Calu3 (cell line): Measurements from ENCODE around the gene FDXR. TPM values are rescaled to one million over a fixed set of nuclear protein-coding genes. Genes with fewer than 3 reads are reported as not detected.

Experiments
- BruUV-seq: library from RNA; stranded (reverse); fragments of 400-500 nt; replicated peaks from 2 replicates; lab custom pipeline; 2021; lab: Mats Ljungman, UMichigan
- CTCF ChIA-PET: fragments of 300-600 bp; sonication (Branson Sonifier 250); formaldehyde crosslinking; loops from one replicate; lab custom pipeline; 2022; ENCODE audit warnings: antibody characterized with exemption; lab: Charles Lee
- DNase-seq: peaks from one replicate; pipeline ENCODE4 v3.0.0; 2022
- H3K27ac Mint-ChIP-seq: one replicate; pipeline ENCODE4 v1.8.0; 2022; ENCODE audit warnings: mixed read lengths; ENCODE audit not compliant: unreplicated experiment
- H3K27me3 Mint-ChIP-seq: one replicate; pipeline ENCODE4 v1.8.0; 2022; ENCODE audit warnings: mixed read lengths; ENCODE audit not compliant: unreplicated experiment
- H3K36me3 Mint-ChIP-seq: one replicate; pipeline ENCODE4 v1.8.0; 2022; ENCODE audit warnings: mild to moderate bottlenecking, moderate library complexity, mixed read lengths; ENCODE audit not compliant: insufficient read depth, unreplicated experiment
- H3K4me1 Mint-ChIP-seq: one replicate; pipeline ENCODE4 v1.8.0; 2022; ENCODE audit warnings: mild to moderate bottlenecking, low read depth, mixed read lengths; ENCODE audit not compliant: unreplicated experiment
- H3K4me3 Mint-ChIP-seq: one replicate; pipeline ENCODE4 v1.8.0; 2022; ENCODE audit warnings: mild to moderate bottlenecking, low read depth, moderate library complexity, mixed read lengths; ENCODE audit not compliant: unreplicated experiment
- H3K9me3 Mint-ChIP-seq: one replicate; pipeline ENCODE4 v1.8.0; 2022; ENCODE audit warnings: low read depth, mixed read lengths; ENCODE audit not compliant: unreplicated experiment
- CTCF ChIP-seq: fragments of 200-600 bp; IDR thresholded peaks from one replicate; pipeline ENCODE4 v1.8.0; 2022; ENCODE audit warnings: antibody characterized with exemption; ENCODE audit not compliant: unreplicated experiment
- intact Hi-C: fragments of 100-400 bp; cut with micrococcal nuclease; formaldehyde crosslinking; loops from one replicate; pipeline ENCODE4 v1.10.0; 2022; ENCODE audit not compliant: unreplicated experiment
- total RNA-seq: library from RNA; stranded (reverse); gene quantifications from 2 replicates; pipeline ENCODE4 v1.2.3, GENCODE V29; 2022

The FDXR gene
- total RNA-seq, 1 experiment from 2014 or later: 8.4 TPM

GRCh38 chr17:74855323-74855722 is 17.5 kb downstream of the FDXR start:
- BruUV-seq: no TSS peak
- H3K27ac Mint-ChIP-seq: no peak overlapping the region
- no peak for TF ChIP-seq CTCF
- intact Hi-C loops: no loop called here
- peaks cover 92% of the 10 kb centered on the region for H3K27me3 Mint-ChIP-seq
- no peaks in the 10 kb centered on the region for H3K36me3 Mint-ChIP-seq
- no peaks in the 10 kb centered on the region for H3K4me1 Mint-ChIP-seq
- CTCF ChIA-PET: no interaction called here
- no peak overlapping the region for H3K4me3 Mint-ChIP-seq
- H3K9me3 Mint-ChIP-seq: no peaks in the 10 kb centered on the region
- no peak for DNase-seq

- peaks cover 92% of the 10 kb centered on the region for H3K27me3 Mint-ChIP-seq
- no peaks in the 10 kb centered on the region for H3K9me3 Mint-ChIP-seq
- H3K4me3 Mint-ChIP-seq: no peak overlapping the region
- no peaks in the 10 kb centered on the region for H3K4me1 Mint-ChIP-seq
- no peak for TF ChIP-seq CTCF
- no peak for DNase-seq
- no peak overlapping the region for H3K27ac Mint-ChIP-seq
- BruUV-seq: no TSS peak
- intact Hi-C loops: no loop called here
- CTCF ChIA-PET: no interaction called here
- no peaks in the 10 kb centered on the region for H3K36me3 Mint-ChIP-seq
These were observed 18.0 kb downstream of the FDXR start for GRCh38 chr17:74854792-74855191.

- Mint-ChIP-seq H3K4me1 (no peaks in the 10 kb centered on the region), H3K36me3 (peaks cover under 1% of the 10 kb centered on the region), H3K27ac (no peak overlapping the region), H3K27me3 (peaks cover 92% of the 10 kb centered on the region), H3K4me3 (no peak overlapping the region), H3K9me3 (no peaks in the 10 kb centered on the region)
- CTCF ChIA-PET: no interaction called here
- no TSS peak for BruUV-seq
- no peak for TF ChIP-seq CTCF
- no peak for DNase-seq
- intact Hi-C loops: no loop called here
These were observed 19.1 kb downstream of the FDXR start for GRCh38 chr17:74853669-74854068.

GRCh38 chr17:74853048-74853397 is 19.8 kb downstream of the FDXR start:
- BruUV-seq: no TSS peak
- peaks cover 5% of the 10 kb centered on the region for H3K36me3 Mint-ChIP-seq
- H3K4me3 Mint-ChIP-seq: no peak overlapping the region
- H3K4me1 Mint-ChIP-seq: no peaks in the 10 kb centered on the region
- TF ChIP-seq CTCF: no peak
- no peak overlapping the region for H3K27ac Mint-ChIP-seq
- peaks cover 92% of the 10 kb centered on the region for H3K27me3 Mint-ChIP-seq
- H3K9me3 Mint-ChIP-seq: no peaks in the 10 kb centered on the region
- intact Hi-C loops: no loop called here
- CTCF ChIA-PET: no interaction called here
- DNase-seq: no peak
